Measurements from ENCODE around the gene DRGX. TPM values are rescaled to one million over a fixed set of nuclear protein-coding genes. Genes with fewer than 3 reads are reported as not detected.

DRGX gene
- total and polyA plus RNA-seq, 2 of the 4 experiments (the other 2 are of a cell fraction): not detected

- Histone ChIP-seq H2BK120ac (ENCODE audit: low read depth, low read length) (no peak overlapping the region), H3K9me1 (ENCODE audit: insufficient read depth, low read length) (no peaks in the 10 kb centered on the region), H2AK5ac (ENCODE audit: low read depth, low read length) (no peak overlapping the region), H3K14ac (replicated peaks; ENCODE audit: low read depth, low read length) (no peak overlapping the region), H4K5ac (ENCODE audit: low read depth, low read length) (no peak overlapping the region), H4K8ac (ENCODE audit: low read depth in 2 of 2, low read length in 2 of 2) (no peak overlapping the region), H3K23ac (ENCODE audit: low read depth, low read length) (no peak overlapping the region), H2BK20ac (ENCODE audit: low read depth, low read length) (no peak overlapping the region), H2BK5ac (ENCODE audit: low read depth, low read length, poor library complexity, severe bottlenecking) (no peak overlapping the region), H3K9ac (ENCODE audit: low read depth, low read length) (no peak overlapping the region), H3K4me1 (ENCODE audit: control insufficient read depth, insufficient read depth, low read length) (no peaks in the 10 kb centered on the region), H3K4me3 (ENCODE audit: insufficient read depth, low read depth, low read length) (no peak overlapping the region), H3K27ac (ENCODE audit: insufficient read depth, low read length) (no peak overlapping the region), H3K9me3 (ENCODE audit: control insufficient read depth, insufficient read depth, low read length) (no peaks in the 10 kb centered on the region), H3K18ac (ENCODE audit: low read depth, low read length) (no peak overlapping the region), H3K4ac (ENCODE audit: low read depth, low read length) (no peak overlapping the region), H3K79me1 (ENCODE audit: low read depth in 1 of 2, low read length in 2 of 2) (no peaks in the 10 kb centered on the region), H2AFZ (replicated peaks; ENCODE audit: low read length, poor library complexity) (no peak overlapping the region), H2BK15ac (ENCODE audit: low read depth, low read length) (no peak overlapping the region), H3K36me3 (ENCODE audit: control insufficient read depth, insufficient read depth, low read length) (no peaks in the 10 kb centered on the region), H2AK9ac (replicated peaks; ENCODE audit: low read depth, low read length, poor library complexity) (no peak overlapping the region), H3K27me3 (ENCODE audit: control insufficient read depth, insufficient read depth, low read length) (no peaks in the 10 kb centered on the region; the same call in 1 of the 2 replicates), H4K91ac (ENCODE audit: insufficient read depth, low read depth, low read length) (no peak overlapping the region), H4K20me1 (ENCODE audit: insufficient read depth, low read length) (no peaks in the 10 kb centered on the region), H3K56ac (ENCODE audit: extremely low read depth, insufficient read depth, low read length) (no peak overlapping the region), H3K4me2 (ENCODE audit: low read depth, low read length) (no peak overlapping the region)
- POLR2A ChIA-PET (ENCODE audit: unreplicated experiment): no interaction called here
- ATAC-seq (ENCODE audit: low read depth) (no peak), DNase-seq (no peak)
- intact Hi-C loops (cut with micrococcal nuclease): no loop called here
- dilution Hi-C loops (cut with HindIII; ENCODE audit: low sequenced_read_pairs, unreplicated experiment): no loop called here
- in situ Hi-C loops (cut with MboI; ENCODE audit: low sequenced_read_pairs): no loop called here
- TF ChIP-seq FOS (IDR thresholded peaks at IDR 0.05; ENCODE audit: low read depth, low read length) (no peak), MXI1 (IDR thresholded peaks at IDR 0.05; ENCODE audit: borderline replicate concordance, low read depth, low read length) (no peak), MAZ (IDR thresholded peaks at IDR 0.05; ENCODE audit: borderline replicate concordance, low read depth, low read length) (no peak), MAFK (IDR thresholded peaks at IDR 0.05; ENCODE audit: low read depth, low read length) (no peak), BHLHE40 (IDR thresholded peaks at IDR 0.05; ENCODE audit: low read depth, low read length) (no peak), NFE2L2 (IDR thresholded peaks at IDR 0.05; ENCODE audit: low read depth, low read length) (no peak), CTCF (conservative IDR thresholded peaks at IDR 0.05; ENCODE audit: low read depth, low read length) (no peak), CHD1 (IDR thresholded peaks at IDR 0.05; ENCODE audit: low read depth, low read length) (no peak), RFX5 (IDR thresholded peaks at IDR 0.05; ENCODE audit: low read depth, low read length) (no peak), POLR2A (IDR thresholded peaks at IDR 0.05; ENCODE audit: low read depth, low read length) (no peak), RCOR1 (IDR thresholded peaks at IDR 0.05; ENCODE audit: insufficient replicate concordance, low read length) (no peak), CEBPB (IDR thresholded peaks at IDR 0.05; ENCODE audit: low read depth, low read length) (no peak)
- TF ChIP-seq, protein P1, sequence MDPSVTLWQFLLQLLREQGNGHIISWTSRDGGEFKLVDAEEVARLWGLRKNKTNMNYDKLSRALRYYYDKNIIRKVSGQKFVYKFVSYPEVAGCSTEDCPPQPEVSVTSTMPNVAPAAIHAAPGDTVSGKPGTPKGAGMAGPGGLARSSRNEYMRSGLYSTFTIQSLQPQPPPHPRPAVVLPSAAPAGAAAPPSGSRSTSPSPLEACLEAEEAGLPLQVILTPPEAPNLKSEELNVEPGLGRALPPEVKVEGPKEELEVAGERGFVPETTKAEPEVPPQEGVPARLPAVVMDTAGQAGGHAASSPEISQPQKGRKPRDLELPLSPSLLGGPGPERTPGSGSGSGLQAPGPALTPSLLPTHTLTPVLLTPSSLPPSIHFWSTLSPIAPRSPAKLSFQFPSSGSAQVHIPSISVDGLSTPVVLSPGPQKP (IDR thresholded peaks at IDR 0.05; ENCODE audit: borderline replicate concordance, low read depth, low read length): no peak
- WGBS, 2 experiments (ENCODE audit: extremely low coverage in 2 of 2, insufficient read length in 1 of 2): no CpG with 5 or more reads among the region's 2 CpGs
- BruUV-seq (replicated peaks): no TSS peak
- CTCF ChIA-PET: no interaction called here
Observed at GRCh38 chr10:49344840-49345239, 51.0 kb downstream of the DRGX start.

Measured in IMR-90 (cell line).